ENCODE data around the gene IGSF9. TPM values are rescaled to one million over a fixed set of nuclear protein-coding genes. Genes with fewer than 3 reads are reported as not detected.
A peak's percentile ranks its signal among the peaks of the same experiment; 100 is the strongest.

Gene IGSF9
- total RNA-seq, 1 experiment from 2014 or later: not detected

GRCh38 chr1:159978107-159978398, 32.6 kb upstream of the IGSF9 start:
- H3K9me3 ChIP-seq: no peaks in the 10 kb centered on the region
- no peak for DNase-seq
- no peaks in the 10 kb centered on the region for H3K27me3 ChIP-seq
- no peak overlapping the region for H3K4me3 ChIP-seq
- peaks cover 72% of the 10 kb centered on the region for H3K36me3 ChIP-seq

GRCh38 chr1:159977364-159978106, 32.1 kb upstream of the IGSF9 start:
- no peaks in the 10 kb centered on the region for H3K9me3 ChIP-seq
- peaks cover 70% of the 10 kb centered on the region for H3K36me3 ChIP-seq
- no peak overlapping the region for H3K4me3 ChIP-seq
- no peak for DNase-seq
- H3K27me3 ChIP-seq: no peaks in the 10 kb centered on the region

- Histone ChIP-seq H3K9me3 (no peaks in the 10 kb centered on the region), H3K27me3 (no peaks in the 10 kb centered on the region), H3K4me3 (no peak overlapping the region), H3K36me3 (peaks cover 60% of the 10 kb centered on the region)
- no peak for DNase-seq
Observed at GRCh38 chr1:159974350-159974965, 29.0 kb upstream of the IGSF9 start.

GRCh38 chr1:159973350-159973940, 28.0 kb upstream of the IGSF9 start:
- no peak for DNase-seq
- H3K4me3 ChIP-seq: no peak overlapping the region
- no peaks in the 10 kb centered on the region for H3K27me3 ChIP-seq
- H3K36me3 ChIP-seq: peaks cover 57% of the 10 kb centered on the region
- H3K9me3 ChIP-seq: no peaks in the 10 kb centered on the region

GRCh38 chr1:159972443-159973205, 27.2 kb upstream of the IGSF9 start:
- peaks cover under 1% of the 10 kb centered on the region; the same call in 1 of the 2 replicates for H3K9me3 ChIP-seq
- no peak overlapping the region for H3K4me3 ChIP-seq
- no peak for DNase-seq
- H3K27me3 ChIP-seq: no peaks in the 10 kb centered on the region
- H3K36me3 ChIP-seq: peaks cover 55% of the 10 kb centered on the region

- peaks cover 61% of the 10 kb centered on the region for H3K36me3 ChIP-seq
- H3K9me3 ChIP-seq: peaks cover 7% of the 10 kb centered on the region
- no peaks in the 10 kb centered on the region for H3K27me3 ChIP-seq
- no peak overlapping the region for H3K4me3 ChIP-seq
- DNase-seq: no peak
Observed at GRCh38 chr1:159970932-159971342, 25.5 kb upstream of the IGSF9 start.

GRCh38 chr1:159968901-159969300, 23.5 kb upstream of the IGSF9 start:
- Histone ChIP-seq H3K27me3 (no peaks in the 10 kb centered on the region), H3K36me3 (peaks cover 65% of the 10 kb centered on the region), H3K4me3 (no peak overlapping the region), H3K9me3 (peaks cover 10% of the 10 kb centered on the region)
- DNase-seq: no peak

GRCh38 chr1:159965263-159965662, 19.9 kb upstream of the IGSF9 start:
- no peaks in the 10 kb centered on the region for H3K27me3 ChIP-seq
- H3K9me3 ChIP-seq: peaks cover 10% of the 10 kb centered on the region
- no peak for DNase-seq
- H3K4me3 ChIP-seq: no peak overlapping the region
- H3K36me3 ChIP-seq: peaks cover 61% of the 10 kb centered on the region

- Histone ChIP-seq H3K27me3 (no peaks in the 10 kb centered on the region), H3K9me3 (peaks cover 10% of the 10 kb centered on the region), H3K36me3 (peaks cover 60% of the 10 kb centered on the region), H3K4me3 (no peak overlapping the region)
- DNase-seq: no peak
Observed at GRCh38 chr1:159964144-159964543, 18.7 kb upstream of the IGSF9 start.

GRCh38 chr1:159962176-159962575, 16.8 kb upstream of the IGSF9 start:
- Histone ChIP-seq H3K9me3 (peaks cover 5% of the 10 kb centered on the region), H3K4me3 (peak overlapping the region; percentile 57), H3K27me3 (no peaks in the 10 kb centered on the region), H3K36me3 (peaks cover 49% of the 10 kb centered on the region)
- no peak for DNase-seq

GRCh38 chr1:159961636-159962035, 16.2 kb upstream of the IGSF9 start:
- H3K36me3 ChIP-seq: peaks cover 44% of the 10 kb centered on the region
- H3K9me3 ChIP-seq: 0 out of 2 replicates have a peak, but pooled peaks cover 4% of the 10 kb centered on the region
- H3K27me3 ChIP-seq: no peaks in the 10 kb centered on the region
- H3K4me3 ChIP-seq: peak overlapping the region; percentile 57
- no peak for DNase-seq

GRCh38 chr1:159960721-159961381, 15.4 kb upstream of the IGSF9 start:
- Histone ChIP-seq H3K9me3 (0 out of 2 replicates have a peak, but pooled peaks cover 1% of the 10 kb centered on the region), H3K4me3 (peak overlapping the region; percentile 57), H3K27me3 (no peaks in the 10 kb centered on the region), H3K36me3 (peaks cover 37% of the 10 kb centered on the region)
- DNase-seq: peak; percentile 99

- H3K27me3 ChIP-seq: no peaks in the 10 kb centered on the region
- H3K36me3 ChIP-seq: peaks cover 23% of the 10 kb centered on the region
- no peaks in the 10 kb centered on the region for H3K9me3 ChIP-seq
- H3K4me3 ChIP-seq: no peak overlapping the region
- DNase-seq: peak; percentile 38
Observed at GRCh38 chr1:159959451-159959850, 14.0 kb upstream of the IGSF9 start.

- DNase-seq: no peak
- no peaks in the 10 kb centered on the region for H3K27me3 ChIP-seq
- H3K9me3 ChIP-seq: no peaks in the 10 kb centered on the region
- H3K4me3 ChIP-seq: no peak overlapping the region
- H3K36me3 ChIP-seq: peaks cover 17% of the 10 kb centered on the region
Observed at GRCh38 chr1:159958719-159959380, 13.4 kb upstream of the IGSF9 start.

GRCh38 chr1:159957824-159958268, 12.4 kb upstream of the IGSF9 start:
- peak; percentile 40 for DNase-seq
- Histone ChIP-seq H3K9me3 (no peaks in the 10 kb centered on the region), H3K27me3 (no peaks in the 10 kb centered on the region), H3K36me3 (peaks cover 6% of the 10 kb centered on the region; the same call in 1 of the 2 replicates), H3K4me3 (no peak overlapping the region)

GRCh38 chr1:159955456-159955855, 10.0 kb upstream of the IGSF9 start:
- H3K9me3 ChIP-seq: no peaks in the 10 kb centered on the region
- no peak for DNase-seq

More at GRCh38 chr1:159955456-159955855, 10.0 kb upstream of the IGSF9 start:
- H3K27me3 ChIP-seq: no peaks in the 10 kb centered on the region
- H3K4me3 ChIP-seq: no peak overlapping the region
- no peaks in the 10 kb centered on the region for H3K36me3 ChIP-seq
